Umbilical cord (tissue), 2 donors: ENCODE measurements around the gene TADA2A. TPM values are rescaled to one million over a fixed set of nuclear protein-coding genes. Genes with fewer than 3 reads are reported as not detected.
"Not testable (repeated sequence)": the region's sequence is repeated elsewhere in the genome, so short reads cannot be mapped to it uniquely, and the experiment has no call there.

Experiments used
- DNase-seq: peaks from one replicate; pipeline ENCODE4 v3.0.0-alpha.2; 2015; ENCODE audit warnings: low spot score
- total RNA-seq: library from RNA; depleted of rRNA; stranded (reverse); fragments of >200 nt; gene quantifications from one replicate; pipeline ENCODE4 v1.2.3, GENCODE V29; 2014; ENCODE audit warnings: low replicate concordance; ENCODE audit not compliant: insufficient read depth

The TADA2A gene
- total RNA-seq, 1 donor from 2014 or later, result 53.9 TPM

GRCh38 chr17:37399265-37399803 is 7.4 kb upstream of the TADA2A start:
- DNase-seq, result no peak

- no peak for DNase-seq
These were observed 6.2 kb upstream of the TADA2A start for GRCh38 chr17:37400505-37400904.

- not testable (repeated sequence) for DNase-seq
These were observed 1.2 kb upstream of the TADA2A start for GRCh38 chr17:37405522-37405921.

GRCh38 chr17:37405955-37406634 is 591 bp upstream of the TADA2A start:
- no peak for DNase-seq

GRCh38 chr17:37408145-37408479 is 1.4 kb downstream of the TADA2A start:
- not testable (repeated sequence) for DNase-seq

GRCh38 chr17:37410357-37410756 is 3.7 kb downstream of the TADA2A start:
- DNase-seq, result no peak

- DNase-seq, result no peak
These were observed 7.3 kb downstream of the TADA2A start for GRCh38 chr17:37413875-37414519.

GRCh38 chr17:37417852-37418251 is 11.2 kb downstream of the TADA2A start:
- DNase-seq, result no peak

GRCh38 chr17:37422971-37423625 is 16.4 kb downstream of the TADA2A start:
- DNase-seq, result no peak

GRCh38 chr17:37425268-37425667 is 18.6 kb downstream of the TADA2A start:
- DNase-seq, result no peak

- no peak for DNase-seq
These were observed 22.4 kb downstream of the TADA2A start for GRCh38 chr17:37429039-37429438.

GRCh38 chr17:37429453-37429852 is 22.8 kb downstream of the TADA2A start:
- DNase-seq, result no peak

GRCh38 chr17:37430051-37430627 is 23.5 kb downstream of the TADA2A start:
- DNase-seq, result peak; percentile 14

- DNase-seq, result no peak
These were observed 26.0 kb downstream of the TADA2A start for GRCh38 chr17:37432671-37433070.

GRCh38 chr17:37438141-37438540 is 31.5 kb downstream of the TADA2A start:
- DNase-seq, result no peak

GRCh38 chr17:37440424-37440823 is 33.7 kb downstream of the TADA2A start:
- DNase-seq, result no peak

GRCh38 chr17:37441369-37442014 is 34.8 kb downstream of the TADA2A start:
- not testable (repeated sequence) for DNase-seq

- DNase-seq, result no peak
These were observed 39.3 kb downstream of the TADA2A start for GRCh38 chr17:37446027-37446426.

- no peak for DNase-seq
These were observed 41.0 kb downstream of the TADA2A start for GRCh38 chr17:37447641-37448040.

- DNase-seq, result peak; percentile 74
These were observed 43.4 kb downstream of the TADA2A start for GRCh38 chr17:37450112-37450511.

GRCh38 chr17:37457801-37458200 is 51.1 kb downstream of the TADA2A start:
- DNase-seq, result not testable (repeated sequence)

- DNase-seq, result no peak
These were observed 52.1 kb downstream of the TADA2A start for GRCh38 chr17:37458805-37459204.
